HCT116 (cell line): ENCODE measurements around the gene SECTM1. TPM values are rescaled to one million over a fixed set of nuclear protein-coding genes. Genes with fewer than 3 reads are reported as not detected.

Experiments used
- ATAC-seq: fragments of 200-7000 bp; cut with Tn5 transposase; 2 replicates; pipeline ENCODE4 v1.9.1; 2020; ENCODE audit warnings: mild to moderate bottlenecking, moderate library complexity
- BruUV-seq: library from RNA; stranded (reverse); fragments of 400-500 nt; replicated peaks from 2 replicates; lab custom pipeline; 2021; lab: Mats Ljungman, UMichigan
- CTCF ChIA-PET: fragments of 300-600 bp; sonication (Branson Sonifier 250); formaldehyde crosslinking; loops from one replicate; lab custom pipeline; 2021; ENCODE audit warnings: antibody characterized with exemption; lab: Charles Lee
- POLR2A ChIA-PET: fragments of 300-600, 350-600 bp; sonication (Branson Sonifier 250); formaldehyde crosslinking; loops from one replicate; lab custom pipeline; 2021; ENCODE audit warnings: antibody characterized with exemption; lab: Charles Lee
- RAD21 ChIA-PET, 2 experiments: fragments of 300-600 bp; sonication (Branson Sonifier 250); formaldehyde crosslinking; loops; one replicate each; lab custom pipeline; 2023; ENCODE audit warnings: low total read pairs in 2 of 2; ENCODE audit not compliant: uncharacterized antibody in 2 of 2, unreplicated experiment in 2 of 2, low non-redundant PET in 1 of 2; lab: Charles Lee
- DNase-seq: peaks from one replicate; pipeline ENCODE4 v3.0.0-alpha.2; 2010; ENCODE audit warnings: low read depth, low spot score
- H2AFZ ChIP-seq: fragments of 200-600 bp; shearing (Covaris generic), sonication (generic); 2 replicates; pipeline ENCODE4 v1.6.1; 2017; ENCODE audit warnings: low read depth, mixed run types, mixed read lengths, antibody characterized with exemption, low read length; ENCODE audit not compliant: poor library complexity, severe bottlenecking
- H3K27ac ChIP-seq: 2 replicates; pipeline ENCODE4 v1.5.1; 2012; ENCODE audit warnings: low read depth, low read length
- H3K27me3 ChIP-seq: fragments of 200-600 bp; sonication (generic); 2 replicates; pipeline ENCODE4 v1.6.1; 2016; ENCODE audit warnings: mixed run types, low read length, mixed read lengths; ENCODE audit not compliant: insufficient read depth
- H3K36me3 ChIP-seq, 2 experiments: fragments of 200-500 bp in 1 of 2; fragments of 200-600 bp in 1 of 2; sonication (Bioruptor generic) in 1 of 2; sonication (generic) in 1 of 2; 2 replicates each; pipeline versions ENCODE4 v1.5.1 to v1.6.1; 2014 to 2016; ENCODE audit warnings: low read length in 2 of 2, inconsistent platforms in 1 of 2, mixed read lengths in 1 of 2, mixed run types in 1 of 2; ENCODE audit not compliant: insufficient read depth in 2 of 2, control insufficient read depth in 1 of 2
- H3K4me1 ChIP-seq, 2 experiments: fragments of 200-600 bp in 1 of 2; sonication (generic) in 1 of 2; 2 replicates each; pipeline versions ENCODE4 v1.5.1 to v1.6.1; 2012 to 2017; ENCODE audit warnings: low read length in 2 of 2, inconsistent platforms in 1 of 2, mild to moderate bottlenecking in 1 of 2, mixed read lengths in 1 of 2, mixed run types in 1 of 2, moderate library complexity in 1 of 2; ENCODE audit not compliant: insufficient read depth in 2 of 2, control insufficient read depth in 1 of 2
- H3K4me2 ChIP-seq: fragments of 200-600 bp; sonication (generic); 2 replicates; pipeline ENCODE4 v1.6.1; 2017; ENCODE audit warnings: mixed run types, low read length, mixed read lengths
- H3K4me3 ChIP-seq, 2 experiments: fragments of 200-600 bp in 1 of 2; sonication (generic) in 1 of 2; replicated peaks in 1 of 2; 2 replicates each; pipeline ENCODE4 v1.5.1; 2011 to 2016; ENCODE audit warnings: low read length in 2 of 2, control low read depth in 1 of 2, low read depth in 1 of 2, mild to moderate bottlenecking in 1 of 2, mixed read lengths in 1 of 2, mixed run types in 1 of 2
- H3K79me2 ChIP-seq: fragments of 200-600 bp; sonication (generic); 2 replicates; pipeline ENCODE4 v1.6.1; 2017; ENCODE audit warnings: mild to moderate bottlenecking, mixed run types, low read length, moderate library complexity, mixed read lengths; ENCODE audit not compliant: insufficient read depth
- H3K9ac ChIP-seq: fragments of 200-600 bp; sonication (generic); 2 replicates; pipeline ENCODE4 v1.6.1; 2016; ENCODE audit warnings: low read length, mixed read lengths
- H3K9me2 ChIP-seq: fragments of 200-600 bp; sonication (generic), shearing (Covaris generic); 2 replicates; pipeline ENCODE4 v1.6.1; 2017; ENCODE audit warnings: mixed run types, mild to moderate bottlenecking, moderate library complexity; ENCODE audit not compliant: insufficient read depth
- H3K9me3 ChIP-seq, 2 experiments: fragments of 200-500 bp in 1 of 2; fragments of 200-600 bp in 1 of 2; sonication (Bioruptor generic) in 1 of 2; sonication (generic) in 1 of 2; 2 replicates each; pipeline ENCODE4 v1.6.1; 2014 to 2017; ENCODE audit warnings: low read length in 2 of 2, mixed read lengths in 2 of 2, inconsistent platforms in 1 of 2, low read depth in 1 of 2, mild to moderate bottlenecking in 1 of 2, mixed run types in 1 of 2, moderate library complexity in 1 of 2; ENCODE audit not compliant: control insufficient read depth in 1 of 2, insufficient read depth in 1 of 2
- H4K20me1 ChIP-seq: fragments of 200-600 bp; sonication (generic), shearing (Covaris generic); 2 replicates; pipeline ENCODE4 v1.6.1; 2017; ENCODE audit warnings: mixed run types, mild to moderate bottlenecking, moderate library complexity; ENCODE audit not compliant: insufficient read depth
- CTCF ChIP-seq, 3 experiments: fragments of 200-600 bp in 1 of 3; sonication (generic) in 1 of 3; IDR thresholded peaks in 2 of 3; conservative IDR thresholded peaks in 1 of 3; 2 replicates each; pipeline ENCODE4 v1.5.1; 2012 to 2017; ENCODE audit warnings: low read depth in 2 of 3, low read length in 2 of 3, antibody characterized with exemption in 1 of 3, borderline replicate concordance in 1 of 3, control low read depth in 1 of 3, mild to moderate bottlenecking in 1 of 3, mixed read lengths in 1 of 3, mixed run types in 1 of 3, moderate library complexity in 1 of 3; ENCODE audit not compliant: insufficient read depth in 1 of 3
- ELF1 ChIP-seq: IDR thresholded peaks from 2 replicates; pipeline ENCODE4 v1.6.1; 2012; ENCODE audit warnings: low read depth, borderline replicate concordance
- JUND ChIP-seq: IDR thresholded peaks from 2 replicates; pipeline ENCODE4 v1.6.1; 2012
- POLR2AphosphoS5 ChIP-seq: IDR thresholded peaks from 2 replicates; pipeline ENCODE4 v1.6.1; 2011; ENCODE audit warnings: mild to moderate bottlenecking, low read depth, low read length, moderate library complexity
- RAD21 ChIP-seq: IDR thresholded peaks from 2 replicates; pipeline ENCODE4 v1.6.1; 2012; ENCODE audit warnings: low read depth, mild to moderate bottlenecking
- SIN3A ChIP-seq: IDR thresholded peaks from 2 replicates; pipeline ENCODE4 v1.6.1; 2012; ENCODE audit warnings: low read depth
- SRF ChIP-seq: IDR thresholded peaks from 2 replicates; pipeline ENCODE4 v1.6.1; 2012; ENCODE audit warnings: low read depth
- YY1 ChIP-seq: IDR thresholded peaks from 2 replicates; pipeline ENCODE4 v1.6.1; 2011; ENCODE audit warnings: low read length, low read depth, moderate library complexity, mild to moderate bottlenecking; ENCODE audit not compliant: insufficient replicate concordance; ENCODE audit errors: extremely low read depth
- ZBTB33 ChIP-seq: IDR thresholded peaks from 2 replicates; pipeline ENCODE4 v1.6.1; 2011; ENCODE audit warnings: mild to moderate bottlenecking, low read length, moderate library complexity; ENCODE audit not compliant: insufficient replicate concordance; ENCODE audit errors: extremely low read depth
- ZFX ChIP-seq: fragments of 450-650 bp; IDR thresholded peaks from 2 replicates; pipeline ENCODE4 v1.6.1; 2017
- intact Hi-C: fragments of 100-400 bp; cut with micrococcal nuclease; formaldehyde crosslinking; loops from 2 replicates; pipeline ENCODE4 v1.10.0; 2022
- total RNA-seq: library from RNA; stranded (reverse); gene quantifications from one replicate; pipeline ENCODE4 v1.2.1, GENCODE V29; 2021; ENCODE audit not compliant: unreplicated experiment

The SECTM1 gene
- total RNA-seq, 1 experiment from 2014 or later: 6.8 TPM

- no peak overlapping the region for H3K9ac ChIP-seq
- RAD21 ChIA-PET: no interaction called here
- peaks cover 5 to 31% of the 10 kb centered on the region in 2 experiments; a peak in 3 of 4 replicates for H3K4me1 ChIP-seq
- no peaks in the 10 kb centered on the region for H3K9me3 ChIP-seq
- BruUV-seq: no TSS peak
- H3K36me3 ChIP-seq: no peaks in the 10 kb centered on the region
- TF ChIP-seq ZBTB33: no peak
- no peak for TF ChIP-seq SRF
- TF ChIP-seq CTCF (IDR thresholded peaks at IDR 0.05 in 2 of 3, conservative IDR thresholded peaks at IDR 0.05 in 1 of 3; ENCODE audit: borderline replicate concordance in 1 of 3, insufficient read depth in 1 of 3, low read depth in 2 of 3, low read length in 2 of 3): no peak
- no peak for TF ChIP-seq POLR2AphosphoS5
- no peak for TF ChIP-seq JUND
- no peak for TF ChIP-seq RAD21
- no peak for TF ChIP-seq ELF1
- TF ChIP-seq YY1: no peak
- TF ChIP-seq ZFX: no peak
- no peak for TF ChIP-seq SIN3A
- TF ChIP-seq, all 23 proteins: peak for 0
- no peak overlapping the region for H3K4me3 ChIP-seq
- intact Hi-C loops: no loop called here
- H3K9me2 ChIP-seq: no peaks in the 10 kb centered on the region
- H3K79me2 ChIP-seq: no peaks in the 10 kb centered on the region
- ChIA-PET CTCF (no interaction called here), POLR2A (interaction anchor here (1.0 to 1.8 kb wide), 3 partner anchors 9 to 13 kb away, joined by 3 to 8 read pairs (median 4); no protein-coding TSS in a partner anchor)
- no peak overlapping the region for H3K27ac ChIP-seq
- H4K20me1 ChIP-seq: no peaks in the 10 kb centered on the region
- ATAC-seq (no peak), DNase-seq (no peak)
- H2AFZ ChIP-seq: no peak overlapping the region
- no peak overlapping the region for H3K4me2 ChIP-seq
- peaks cover 17% of the 10 kb centered on the region; the same call in 1 of the 2 replicates for H3K27me3 ChIP-seq
These were observed 27.8 kb downstream of the SECTM1 start for GRCh38 chr17:82305727-82306300.
